GM12874 (cell line): ENCODE results near the gene SLAIN2.

Source experiments
- CTCF ChIP-seq: IDR thresholded peaks from 2 replicates; pipeline ENCODE4 v1.5.1; 2011; ENCODE audit warnings: low read depth, mild to moderate bottlenecking, control low read depth, low read length, moderate library complexity; ENCODE audit not compliant: insufficient read depth

The SLAIN2 gene

GRCh38 chr4:48307528-48307927, 33.8 kb upstream of the SLAIN2 start:
- TF ChIP-seq CTCF, result no peak

- no peak for TF ChIP-seq CTCF
These were observed 32.4 kb upstream of the SLAIN2 start for GRCh38 chr4:48308901-48309300.

- no peak for TF ChIP-seq CTCF
These were observed 29.4 kb upstream of the SLAIN2 start for GRCh38 chr4:48311896-48312295.

- peak; percentile 68 for TF ChIP-seq CTCF
These were observed 25.4 kb upstream of the SLAIN2 start for GRCh38 chr4:48315728-48316630.

GRCh38 chr4:48321312-48321711, 20.0 kb upstream of the SLAIN2 start:
- no peak for TF ChIP-seq CTCF

DNA sequence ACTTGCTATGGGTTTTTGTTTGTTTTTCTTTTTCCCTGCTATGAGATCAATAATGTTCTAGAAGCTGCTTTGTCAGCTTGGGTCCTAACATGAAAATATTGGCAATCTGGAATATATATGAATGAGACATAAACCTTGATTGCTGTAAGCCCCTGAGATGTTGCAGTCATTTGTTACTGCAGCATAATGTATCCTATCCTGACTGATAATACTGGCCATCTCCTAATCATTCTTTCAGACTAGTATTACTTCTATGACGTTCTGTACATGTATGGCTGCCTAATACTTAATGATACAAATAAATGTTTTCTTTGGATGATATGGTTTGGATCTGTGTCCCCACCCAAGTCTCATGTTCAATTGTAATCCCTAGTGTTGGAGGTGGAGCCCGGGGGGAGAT, 19.3 kb upstream of the SLAIN2 start:
- no peak for TF ChIP-seq CTCF

GRCh38 chr4:48324281-48324680, 17.0 kb upstream of the SLAIN2 start:
- no peak for TF ChIP-seq CTCF
